GM19452 (cell line): ENCODE results near the gene ATF4.
A peak's percentile ranks its signal among the peaks of the same experiment; 100 is the strongest.

Source experiments
- ATAC-seq: cut with Tn5 transposase; IDR thresholded peaks from one replicate; pipeline ENCODE4 v1.9.1; 2021; ENCODE audit not compliant: unreplicated experiment

Gene ATF4

DNA sequence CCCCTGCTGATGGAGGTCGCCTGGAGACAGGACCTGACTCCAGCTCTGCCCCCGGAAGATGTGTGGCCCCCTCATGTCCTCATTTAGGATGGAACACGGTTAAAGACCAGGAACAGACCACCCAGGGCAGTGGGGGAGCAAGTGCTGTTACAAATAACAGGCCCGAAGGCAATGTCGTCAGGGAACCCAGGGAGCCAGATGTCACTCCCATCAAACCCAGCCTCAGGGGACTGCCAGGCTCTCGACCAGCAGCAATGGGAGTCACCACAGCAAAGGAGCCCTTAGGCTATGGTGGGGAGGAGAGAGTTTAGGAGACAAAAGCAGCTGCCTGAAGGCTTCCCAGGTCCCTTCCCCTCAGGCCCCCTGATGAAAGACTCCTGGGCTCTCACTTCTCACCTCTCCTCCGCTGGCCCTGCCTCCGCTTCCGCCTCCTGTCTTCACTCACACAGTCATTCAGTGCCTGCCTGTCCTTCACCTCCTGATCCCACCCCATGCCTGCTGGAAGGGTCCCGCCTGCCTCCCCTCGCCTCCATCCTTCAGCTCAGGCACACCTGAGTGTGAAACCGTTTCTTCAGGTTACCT, 7.8 kb downstream of the ATF4 start:
- ATAC-seq: no peak

DNA sequence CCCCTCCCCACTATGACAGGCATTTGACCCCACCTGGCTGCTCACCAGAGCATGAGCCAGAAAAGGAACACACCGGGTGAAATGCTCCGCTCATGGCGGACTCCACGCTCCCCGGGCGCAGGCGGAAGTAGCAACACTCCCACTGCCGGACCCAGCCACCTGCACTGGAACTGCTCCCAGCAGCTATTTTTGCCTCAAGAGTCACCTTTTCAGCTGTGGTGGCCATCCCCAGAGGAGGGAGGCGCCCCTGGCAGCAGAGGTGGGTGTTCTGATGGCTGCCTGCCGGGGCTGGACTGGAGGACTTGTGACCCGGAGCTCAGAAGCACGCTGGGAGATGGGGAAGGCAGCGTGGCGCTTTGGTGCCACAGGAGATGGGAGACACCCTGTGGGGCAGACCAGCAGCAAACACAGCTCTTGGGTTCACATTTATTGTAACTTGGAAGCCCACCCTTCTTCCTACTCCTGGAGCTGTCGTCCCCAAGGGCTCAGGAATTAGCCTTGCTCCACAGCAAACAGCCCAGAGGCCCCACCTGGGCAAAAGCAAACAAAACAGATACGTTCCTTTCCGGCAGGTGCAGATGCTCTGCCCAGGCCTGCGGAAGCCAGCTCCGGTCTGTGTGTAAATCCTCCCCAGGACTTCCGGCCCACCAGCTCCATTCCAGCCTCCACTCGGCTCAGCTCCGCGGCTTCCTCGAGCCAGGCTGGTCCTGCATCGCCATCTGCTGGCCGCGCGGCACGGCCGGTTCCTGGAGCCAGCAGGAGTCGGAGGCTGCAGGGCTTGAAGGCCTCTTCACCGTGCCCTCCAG, 8.5 kb downstream of the ATF4 start:
- ATAC-seq: no peak

DNA sequence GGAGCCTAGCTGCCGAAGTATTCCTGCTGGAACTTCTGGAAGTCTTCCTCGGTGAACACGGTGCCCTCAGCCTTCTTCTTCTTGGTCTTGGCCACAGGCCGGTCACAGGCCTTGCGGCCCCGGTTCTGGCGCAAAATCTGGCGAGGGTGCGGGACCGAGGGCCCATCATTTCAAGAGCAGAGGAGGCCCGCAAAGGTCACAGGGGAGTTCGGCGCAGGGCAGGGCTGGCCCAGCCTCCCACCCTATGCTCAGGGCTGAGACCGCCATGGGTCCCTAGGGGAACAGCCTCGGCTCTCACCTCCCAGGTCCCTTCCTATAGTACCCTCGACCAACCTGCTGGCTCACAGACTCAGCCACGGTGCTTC, 9.1 kb downstream of the ATF4 start:
- ATAC-seq: no peak

DNA sequence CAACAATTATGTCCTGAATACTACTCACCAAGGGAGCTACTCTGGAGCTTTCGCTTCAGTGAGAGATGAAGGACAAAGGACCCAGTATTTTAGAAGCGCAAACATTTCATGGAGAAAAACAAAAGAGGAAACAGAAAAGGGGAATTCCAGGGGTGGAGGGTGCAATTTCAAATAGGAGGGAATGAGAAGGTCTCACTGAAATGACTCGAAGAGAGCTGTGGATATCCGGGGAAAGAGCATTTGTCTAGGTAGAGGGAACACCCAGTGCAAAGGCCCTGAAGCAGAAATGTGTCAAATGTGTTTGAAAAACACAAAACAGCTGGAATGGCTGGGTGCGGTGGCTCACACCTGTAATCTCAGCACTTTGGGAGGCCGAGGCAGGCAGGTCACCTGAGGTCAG, 9.8 kb downstream of the ATF4 start:
- no peak for ATAC-seq

DNA sequence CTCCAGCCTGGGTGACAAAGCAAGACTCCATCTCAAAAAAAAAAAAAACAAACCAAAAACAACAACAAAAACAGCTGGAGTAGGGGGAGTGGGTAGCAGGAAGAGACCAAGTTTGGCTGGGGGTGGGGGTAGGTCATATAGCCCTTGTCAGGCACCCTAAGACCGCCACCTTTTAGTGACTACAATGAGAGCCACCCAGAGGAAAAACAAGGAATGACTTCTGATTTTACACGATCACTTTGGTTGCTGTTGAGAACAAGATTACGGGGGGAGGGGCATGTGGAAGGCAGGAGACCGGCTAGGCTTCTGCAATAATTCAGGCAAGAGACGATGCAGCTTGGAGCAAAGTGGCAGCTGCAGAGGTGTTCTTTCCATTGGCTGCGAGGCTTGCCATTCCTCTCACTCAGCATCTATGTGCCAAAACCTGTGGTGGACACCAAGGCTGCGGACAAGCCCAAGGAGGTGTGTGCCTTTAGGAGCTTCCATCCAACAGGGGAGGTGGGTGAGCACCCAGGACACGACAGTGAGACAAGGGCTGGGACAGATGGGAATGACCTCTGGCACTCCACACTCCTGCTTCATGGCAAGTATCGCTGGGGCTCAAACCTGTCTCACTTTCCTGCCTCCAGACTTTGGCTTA, 10.4 kb downstream of the ATF4 start:
- no peak for ATAC-seq

DNA sequence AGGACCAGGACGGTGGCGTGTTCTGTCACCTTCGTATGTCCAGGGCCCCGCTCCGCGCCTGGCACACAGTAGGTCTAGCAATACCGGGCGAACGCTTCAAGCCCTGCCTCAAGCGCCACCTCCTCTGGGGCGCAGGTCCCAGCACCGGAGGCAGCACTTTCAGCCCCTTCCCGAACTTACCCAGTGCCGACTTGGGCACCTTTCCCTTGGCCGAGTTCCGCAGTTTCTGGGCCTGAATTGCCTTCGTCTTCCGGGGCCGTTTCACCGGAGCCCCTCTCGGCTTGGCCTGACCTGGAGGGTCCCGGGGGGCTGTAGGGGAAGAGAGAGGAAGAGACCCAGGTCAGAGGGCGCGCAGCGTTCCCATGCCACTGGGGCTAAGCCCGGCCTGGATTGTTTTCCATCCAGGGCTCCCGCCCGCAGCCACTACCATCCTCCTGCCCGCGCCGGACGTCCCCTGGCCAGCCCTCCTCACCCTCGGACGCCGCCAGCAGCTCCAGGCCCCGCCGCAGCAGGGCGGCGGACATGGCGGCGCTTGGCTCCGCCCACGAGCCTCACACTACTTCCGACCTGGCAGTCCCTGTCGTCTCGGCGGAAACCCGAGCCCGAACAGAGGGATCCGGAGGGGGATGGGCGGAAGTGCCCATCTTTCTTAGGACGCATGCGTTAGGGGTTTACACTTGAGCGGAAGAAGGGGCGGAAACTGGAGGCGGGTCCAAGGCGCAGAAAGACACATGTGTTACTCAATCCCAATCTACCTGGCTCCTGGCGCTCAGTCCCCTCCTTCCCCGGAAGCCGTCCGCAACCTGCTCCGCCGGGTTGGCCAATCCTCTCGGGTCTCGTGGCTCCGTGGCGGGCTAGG, 12.1 kb downstream of the ATF4 start, which contains the start of gene RPS19BP1:
Gene RPS19BP1 (minus strand): TSS at position 534 of the 859 bp plus-strand sequence. CDS start 10 bp downstream, at position 524.
- peak; percentile 71 for ATAC-seq

DNA sequence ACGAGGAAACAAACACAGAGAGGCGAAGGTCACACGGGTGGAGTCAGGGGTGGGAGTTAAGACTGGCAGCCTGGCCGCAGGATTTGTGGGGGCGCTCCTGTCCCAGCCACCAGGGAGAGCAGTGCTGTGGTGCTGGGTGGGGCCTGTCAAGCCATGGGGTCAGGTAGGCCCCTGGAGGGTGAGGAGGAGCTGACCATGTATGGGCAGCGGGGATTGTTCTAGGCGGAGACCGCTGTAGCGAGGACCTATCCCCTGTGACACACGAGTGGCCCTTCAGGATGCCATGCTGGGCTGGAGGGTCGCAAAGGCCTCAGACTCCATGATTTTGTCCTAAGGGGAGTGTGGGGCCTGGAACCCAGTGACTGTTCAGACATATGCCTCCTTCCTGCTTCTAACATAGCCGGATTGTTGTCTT, 13.7 kb downstream of the ATF4 start:
- ATAC-seq: no peak

DNA sequence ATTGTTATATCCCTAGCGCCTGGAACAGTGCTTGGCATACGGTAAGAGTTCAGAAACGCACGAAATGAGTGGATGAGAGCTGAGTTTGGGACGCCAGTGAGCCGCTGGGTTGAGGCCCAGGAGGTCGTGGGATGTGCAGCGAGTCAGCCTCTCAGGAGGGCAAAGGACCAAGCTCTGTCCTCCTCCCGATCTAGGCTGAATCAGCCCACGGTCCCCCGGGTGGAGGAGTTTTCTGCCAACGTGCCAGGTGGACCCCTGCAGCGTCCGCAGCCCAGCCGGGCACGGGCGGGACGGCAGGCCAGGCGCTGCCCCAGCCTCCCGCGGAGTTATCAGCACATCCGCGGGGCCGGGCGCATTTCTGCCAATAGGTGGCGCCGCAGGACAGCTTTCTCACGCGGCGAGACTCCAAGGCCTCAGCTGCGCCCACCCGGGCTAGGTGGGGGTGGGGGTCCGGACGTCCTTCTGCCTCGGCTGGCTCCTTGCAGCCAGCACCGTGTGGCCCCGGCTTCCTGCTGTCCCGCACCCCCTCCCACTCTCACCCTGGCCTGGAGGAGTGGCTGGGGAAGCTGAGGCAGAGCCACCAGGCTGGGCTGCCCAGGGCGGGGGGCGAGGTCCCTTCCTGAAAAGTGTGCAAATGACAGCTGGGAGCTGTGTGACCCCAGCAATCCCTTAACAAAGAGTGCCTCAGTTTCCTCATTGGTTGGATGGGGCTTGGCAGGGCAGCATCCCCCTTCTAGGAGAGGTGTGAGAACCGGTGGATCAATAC, 14.4 kb downstream of the ATF4 start:
- no peak for ATAC-seq

DNA sequence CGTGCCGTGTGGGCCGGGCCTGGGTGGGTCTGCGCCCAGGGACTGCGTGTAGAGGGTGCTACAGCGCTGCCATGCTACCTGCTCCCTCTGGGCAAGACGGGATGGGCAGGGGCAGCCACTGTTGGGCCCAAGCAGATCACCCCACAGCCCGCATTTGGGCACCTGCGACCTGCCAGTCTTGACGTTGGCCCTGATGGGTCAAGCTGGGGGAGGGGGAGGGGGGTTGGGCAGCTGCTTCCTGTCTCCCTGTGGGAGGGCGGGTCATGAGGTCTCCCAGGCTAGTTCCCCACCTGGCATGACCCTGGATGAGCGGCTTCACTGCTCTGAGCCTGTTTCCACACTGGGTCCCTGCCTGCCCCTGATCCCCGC, 15.0 kb downstream of the ATF4 start:
- no peak for ATAC-seq

DNA sequence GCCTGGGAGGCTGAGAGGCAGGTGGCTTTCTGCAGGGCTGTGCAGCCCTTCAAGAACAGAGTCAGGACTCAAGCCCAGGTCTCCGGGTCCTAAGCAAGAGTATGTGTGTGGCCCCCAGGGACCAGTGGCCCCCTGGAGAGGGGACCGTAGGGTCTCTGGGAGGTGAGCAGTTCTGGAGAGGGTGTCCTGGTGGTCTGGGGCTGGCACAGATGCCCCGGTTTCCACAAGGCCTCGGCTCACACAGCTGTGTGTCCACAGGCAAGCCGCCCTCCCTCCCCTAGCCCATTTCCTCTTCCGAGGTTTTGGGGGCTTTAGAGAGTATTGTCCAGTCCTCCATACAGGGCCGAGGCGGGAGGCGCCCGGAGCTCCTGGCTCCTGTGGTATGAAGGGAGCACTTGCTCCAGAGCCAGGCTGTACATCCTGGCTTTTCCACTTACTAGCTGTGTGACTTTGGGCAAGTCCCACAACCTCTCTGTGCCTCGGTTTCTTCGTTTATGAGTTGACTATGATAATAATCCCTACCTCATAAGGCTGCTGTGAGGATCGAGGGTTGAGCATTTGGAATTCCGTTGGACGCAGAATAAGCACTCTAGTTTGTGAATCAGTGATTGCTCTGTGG, 15.6 kb downstream of the ATF4 start:
- ATAC-seq: no peak

DNA sequence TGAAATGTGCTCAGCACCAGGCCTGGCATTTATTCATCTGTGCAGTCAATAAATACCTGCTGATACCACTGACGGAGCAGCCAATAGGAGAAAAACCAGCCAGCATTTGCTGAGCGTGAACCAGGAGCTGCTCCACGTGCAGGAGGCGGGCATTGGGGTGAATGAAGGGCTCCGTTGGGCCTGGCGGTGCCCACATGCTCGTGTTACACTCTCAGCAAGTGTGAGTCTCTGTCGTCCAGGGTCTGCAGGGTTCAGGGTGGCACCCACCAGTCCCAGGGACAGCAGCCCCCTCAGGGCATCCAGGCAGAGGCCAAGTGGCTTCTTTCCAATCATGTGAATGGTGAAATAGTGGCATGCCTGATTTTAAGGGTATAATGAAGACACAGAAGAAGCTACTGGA, 16.3 kb downstream of the ATF4 start:
- no peak for ATAC-seq

DNA sequence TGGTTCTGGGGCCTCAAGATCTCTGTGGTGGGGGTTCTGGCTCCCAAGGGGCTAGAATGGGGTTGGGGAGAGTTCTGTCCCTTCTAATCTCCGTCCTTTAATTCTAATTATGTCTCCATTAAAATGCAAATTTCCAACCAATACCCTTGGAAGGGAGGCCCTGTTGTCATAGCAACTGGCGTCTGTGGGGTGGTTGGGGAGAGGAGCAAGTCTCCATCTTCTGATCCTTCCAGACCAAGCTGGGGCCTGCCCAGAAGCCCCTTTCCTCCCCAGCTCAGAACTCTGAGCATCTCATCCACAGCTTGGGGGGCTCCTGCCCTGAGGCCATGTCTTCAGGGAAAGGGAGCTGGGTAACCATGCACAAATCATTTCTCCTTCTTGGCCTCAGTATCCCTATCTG, 17.6 kb downstream of the ATF4 start:
- no peak for ATAC-seq

DNA sequence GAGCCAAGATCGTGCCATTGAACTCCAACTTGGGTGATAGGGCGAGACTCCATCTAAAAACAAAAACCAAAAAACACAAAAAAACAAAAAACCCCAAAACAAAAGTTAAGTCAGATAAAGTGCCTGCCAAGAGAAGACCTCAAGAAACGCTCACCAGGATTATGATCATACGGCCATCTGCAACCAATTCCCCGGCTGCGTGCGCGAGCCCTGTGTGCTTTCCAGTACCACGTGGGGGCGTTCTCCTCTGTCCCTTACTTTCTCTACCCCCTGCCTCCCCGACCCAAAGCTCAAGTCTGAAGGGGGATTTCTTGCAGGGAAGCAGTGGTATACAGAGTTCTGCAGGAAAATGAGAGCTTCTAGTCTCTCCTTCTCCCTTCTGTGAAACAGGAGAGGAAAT, 22.7 kb downstream of the ATF4 start:
- no peak for ATAC-seq

DNA sequence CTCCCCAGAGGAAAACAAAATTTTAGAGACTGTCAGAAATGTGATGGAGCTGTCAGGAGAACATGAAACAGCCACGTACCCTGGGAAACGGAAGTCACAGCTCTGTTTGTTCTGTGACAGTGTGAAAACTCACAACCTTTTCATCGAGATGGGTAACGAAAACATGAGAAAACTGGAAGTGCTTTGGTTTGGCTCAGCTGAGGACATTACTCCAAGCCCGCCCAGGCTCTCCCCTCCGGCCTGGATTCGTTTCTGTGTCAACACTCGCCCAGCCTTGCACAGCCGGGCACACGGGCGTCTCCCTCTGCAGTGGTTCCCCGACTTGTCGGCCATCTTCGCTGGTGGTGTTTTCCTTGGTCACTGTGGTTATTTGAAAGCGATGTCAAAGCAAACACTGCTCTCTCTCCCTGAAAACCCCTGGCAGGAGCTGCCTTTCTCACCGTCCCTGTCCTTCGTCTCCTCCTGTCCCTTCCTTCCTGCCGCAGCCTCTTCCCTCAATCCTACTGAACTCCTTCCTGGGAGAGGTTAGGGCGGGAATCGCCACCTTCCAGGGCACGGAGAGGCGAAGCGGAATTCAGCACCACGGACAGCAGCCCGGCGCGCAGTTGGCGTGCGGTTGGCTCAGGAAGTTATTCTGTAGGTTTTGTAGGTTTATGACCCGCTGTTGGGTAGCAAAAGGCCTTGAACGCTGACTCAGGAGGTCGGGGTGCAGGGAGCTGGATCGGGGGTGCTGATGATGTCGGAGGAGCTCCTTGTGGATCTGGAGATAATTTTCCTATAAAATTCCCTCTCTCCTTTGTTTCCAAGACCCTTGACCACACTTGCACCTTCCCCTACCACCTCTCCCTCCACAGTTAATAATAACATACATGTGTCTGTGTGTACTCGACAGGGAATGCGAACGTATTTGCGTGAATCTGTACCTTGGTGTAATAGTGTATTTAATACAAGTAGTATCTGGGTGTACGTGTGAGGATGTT, 25.3 kb downstream of the ATF4 start:
- ATAC-seq: no peak

DNA sequence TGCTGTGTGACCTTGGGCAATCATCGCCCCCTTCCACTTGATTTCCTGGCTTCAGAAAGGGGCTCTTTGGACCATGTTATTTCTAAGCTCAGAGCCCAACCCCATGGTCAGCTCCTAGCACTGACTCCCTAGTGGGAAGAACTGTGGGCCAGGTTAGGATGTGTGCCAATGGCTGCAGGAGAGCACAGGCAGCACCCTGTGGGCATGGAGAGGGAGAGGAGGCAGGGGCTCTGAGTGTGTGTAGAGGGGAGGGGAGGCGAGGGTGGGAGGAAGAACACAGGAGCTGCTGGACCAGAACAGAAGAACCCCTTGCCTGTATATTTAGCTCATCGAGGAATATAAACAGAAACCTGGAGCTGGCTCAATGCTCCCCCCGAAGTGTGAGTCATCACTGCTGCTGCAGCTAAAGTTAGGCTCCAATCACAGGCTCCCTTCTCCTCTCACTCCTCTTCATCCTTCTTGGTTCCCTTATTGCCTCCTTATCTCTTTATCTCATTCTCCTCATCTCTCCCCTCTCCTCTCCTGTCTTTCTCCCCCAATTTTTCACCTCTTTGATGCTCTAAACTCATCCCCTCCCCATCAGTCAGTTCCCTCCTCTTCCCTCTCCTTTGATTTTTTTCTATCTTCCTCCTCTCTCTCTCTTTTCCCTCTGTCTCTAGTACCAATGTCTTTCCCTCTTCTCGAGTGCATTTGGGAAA, 26.7 kb downstream of the ATF4 start:
- no peak for ATAC-seq

DNA sequence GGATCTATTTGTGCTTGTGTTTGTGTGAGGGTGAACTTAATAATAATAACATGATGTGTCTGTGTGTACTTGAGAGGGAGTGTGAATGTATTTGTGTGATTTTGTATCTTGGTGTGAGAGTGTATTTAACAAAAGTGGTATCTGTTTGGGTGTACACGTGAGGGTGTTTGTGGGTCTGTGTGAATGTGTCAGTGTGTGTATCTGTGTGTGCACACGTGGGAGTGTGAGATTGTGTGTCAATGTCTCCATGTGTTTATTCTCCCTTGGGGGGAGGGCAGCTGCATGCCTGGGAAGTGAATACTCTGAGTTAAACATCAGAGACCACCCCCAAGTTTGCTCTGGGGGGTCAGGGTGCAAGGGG, 27.2 kb downstream of the ATF4 start:
- ATAC-seq: no peak

DNA sequence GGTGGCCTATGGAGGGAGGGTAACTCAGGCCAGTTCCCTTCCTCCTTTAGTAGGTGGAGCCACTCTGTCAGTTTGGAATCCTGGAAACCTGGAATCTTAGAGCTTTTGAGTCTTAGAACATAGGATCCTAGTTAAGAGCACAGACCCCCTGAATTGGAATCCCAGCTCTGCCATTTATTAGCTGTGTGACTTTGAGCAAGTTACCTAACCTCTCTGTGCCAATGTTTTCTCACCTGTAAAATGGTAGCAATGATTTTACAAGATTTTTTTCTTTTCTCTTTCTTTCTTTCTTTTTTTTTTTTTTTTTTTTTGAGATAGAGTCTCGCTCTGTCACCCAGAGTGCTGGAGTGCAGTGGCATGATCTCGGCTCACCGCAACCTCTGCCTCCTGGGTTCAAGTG, 33.1 kb downstream of the ATF4 start:
- no peak for ATAC-seq

DNA sequence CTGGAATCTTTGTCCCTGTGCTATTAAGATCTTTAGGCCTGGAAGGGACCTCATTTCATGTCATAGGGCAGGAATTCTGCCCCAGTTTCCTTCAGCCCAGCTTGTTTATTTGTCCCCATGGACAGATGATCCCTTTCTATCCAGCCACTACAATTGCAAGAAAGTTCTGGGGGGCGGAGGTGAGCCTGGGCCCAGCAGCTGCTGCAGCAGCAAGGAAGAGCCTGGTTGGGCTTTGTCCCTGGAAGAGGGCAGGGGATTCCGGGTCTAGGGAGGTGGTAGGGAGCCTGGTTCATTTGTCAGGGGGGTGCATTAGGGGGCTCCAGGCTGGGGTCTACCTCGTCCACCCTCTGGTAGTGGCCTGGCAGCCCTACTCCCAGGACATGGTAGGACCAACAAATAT, 33.8 kb downstream of the ATF4 start:
- no peak for ATAC-seq
